Stimulated activated CD4-positive, alpha-beta T cell treated with anti-CD3 and anti-CD28 coated beads, Interleukin-12 subunit alpha, Interleukin-12 subunit beta, amount 100 ng/mL, for 4 hours (primary cell): ENCODE measurements around the gene PHF19.

Source experiments
- DNase-seq: peaks from one replicate; pipeline ENCODE4 v3.0.0-alpha.2; 2020

PHF19 gene

GRCh38 chr9:120852240-120853010 lies 24.6 kb downstream of the PHF19 start:
- DNase-seq: no peak

- DNase-seq: no peak
Observed at GRCh38 chr9:120851449-120851848, 25.5 kb downstream of the PHF19 start.

- no peak for DNase-seq
Observed at GRCh38 chr9:120850315-120850714, 26.7 kb downstream of the PHF19 start.

- DNase-seq: no peak
Observed at GRCh38 chr9:120846906-120847305, 30.1 kb downstream of the PHF19 start.

- DNase-seq: no peak
Observed at GRCh38 chr9:120846251-120846889, 30.6 kb downstream of the PHF19 start.

GRCh38 chr9:120845255-120845654 lies 31.7 kb downstream of the PHF19 start:
- DNase-seq: peak; percentile 22

GRCh38 chr9:120842685-120843485 lies 34.1 kb downstream of the PHF19 start, which contains the start of gene PSMD5:
PSMD5 (minus strand) TSS chr9:120842922; CDS start chr9:120842909, 13 bp downstream.
- peak; percentile 89 for DNase-seq

GRCh38 chr9:120841930-120842684 lies 34.9 kb downstream of the PHF19 start:
- DNase-seq: no peak

- DNase-seq: no peak
Observed at GRCh38 chr9:120839146-120839545, 37.8 kb downstream of the PHF19 start.

GRCh38 chr9:120837921-120838320 lies 39.1 kb downstream of the PHF19 start:
- no peak for DNase-seq

GRCh38 chr9:120833325-120833724 lies 43.7 kb downstream of the PHF19 start:
- no peak for DNase-seq

- DNase-seq: no peak
Observed at GRCh38 chr9:120832807-120833206, 44.2 kb downstream of the PHF19 start.

GRCh38 chr9:120830865-120831264 lies 46.1 kb downstream of the PHF19 start:
- no peak for DNase-seq

- DNase-seq: no peak
Observed at GRCh38 chr9:120830151-120830550, 46.8 kb downstream of the PHF19 start.

GRCh38 chr9:120829650-120830049 lies 47.3 kb downstream of the PHF19 start:
- no peak for DNase-seq

- DNase-seq: no peak
Observed at GRCh38 chr9:120820095-120820494, 56.9 kb downstream of the PHF19 start.

GRCh38 chr9:120818595-120818994 lies 58.4 kb downstream of the PHF19 start:
- no peak for DNase-seq

GRCh38 chr9:120815075-120815474 lies 61.9 kb downstream of the PHF19 start:
- DNase-seq: no peak

GRCh38 chr9:120808931-120809330 lies 68.1 kb downstream of the PHF19 start:
- no peak for DNase-seq

- DNase-seq: no peak
Observed at GRCh38 chr9:120807607-120808379, 69.2 kb downstream of the PHF19 start.
